Neural cell (in vitro differentiated cells): ENCODE data around the gene C1orf35.

ENCODE experiments used
- EP300 ChIP-seq: fragments of 450-650 bp; conservative IDR thresholded peaks from 2 replicates; pipeline ENCODE4 v1.6.1; 2014; ENCODE audit warnings: antibody characterized with exemption, mild to moderate bottlenecking, moderate library complexity; ENCODE audit not compliant: poor library complexity, severe bottlenecking
- EZH2 ChIP-seq: fragments of 200-600, 300-800 bp; shearing (Covaris generic), sonication (generic); IDR thresholded peaks from 2 replicates; pipeline ENCODE4 v1.6.1; 2014; ENCODE audit warnings: antibody characterized with exemption, low read length, borderline replicate concordance, mild to moderate bottlenecking; ENCODE audit not compliant: insufficient read depth, poor library complexity, severe bottlenecking
- MXI1 ChIP-seq: fragments of 450-650 bp; conservative IDR thresholded peaks from 2 replicates; pipeline ENCODE4 v1.6.1; 2014; ENCODE audit warnings: antibody characterized with exemption, mild to moderate bottlenecking; ENCODE audit not compliant: poor library complexity, severe bottlenecking
- POLR2AphosphoS5 ChIP-seq: IDR thresholded peaks from 2 replicates; pipeline ENCODE4 v1.6.1; 2012
- RAD21 ChIP-seq: fragments of 450-650 bp; conservative IDR thresholded peaks from 2 replicates; pipeline ENCODE4 v1.6.1; 2014; ENCODE audit warnings: antibody characterized with exemption, mild to moderate bottlenecking, moderate library complexity
- SMC3 ChIP-seq: fragments of 450-650 bp; conservative IDR thresholded peaks from 2 replicates; pipeline ENCODE4 v1.6.1; 2014; ENCODE audit warnings: antibody characterized with exemption, mild to moderate bottlenecking, moderate library complexity; ENCODE audit not compliant: poor library complexity
- TAF1 ChIP-seq: IDR thresholded peaks from 2 replicates; pipeline ENCODE4 v1.6.1; 2012; ENCODE audit warnings: low read depth
- TF ChIP-seq, protein P1 (sequence below): fragments of 450-650 bp; IDR thresholded peaks from 2 replicates; pipeline ENCODE4 v1.5.1; 2014; ENCODE audit warnings: antibody characterized with exemption, mild to moderate bottlenecking, moderate library complexity; ENCODE audit not compliant: poor library complexity, severe bottlenecking
- TF ChIP-seq, protein P2 (sequence below): IDR thresholded peaks from 2 replicates; pipeline ENCODE4 v1.6.1; 2012; ENCODE audit warnings: borderline replicate concordance

DNA sequence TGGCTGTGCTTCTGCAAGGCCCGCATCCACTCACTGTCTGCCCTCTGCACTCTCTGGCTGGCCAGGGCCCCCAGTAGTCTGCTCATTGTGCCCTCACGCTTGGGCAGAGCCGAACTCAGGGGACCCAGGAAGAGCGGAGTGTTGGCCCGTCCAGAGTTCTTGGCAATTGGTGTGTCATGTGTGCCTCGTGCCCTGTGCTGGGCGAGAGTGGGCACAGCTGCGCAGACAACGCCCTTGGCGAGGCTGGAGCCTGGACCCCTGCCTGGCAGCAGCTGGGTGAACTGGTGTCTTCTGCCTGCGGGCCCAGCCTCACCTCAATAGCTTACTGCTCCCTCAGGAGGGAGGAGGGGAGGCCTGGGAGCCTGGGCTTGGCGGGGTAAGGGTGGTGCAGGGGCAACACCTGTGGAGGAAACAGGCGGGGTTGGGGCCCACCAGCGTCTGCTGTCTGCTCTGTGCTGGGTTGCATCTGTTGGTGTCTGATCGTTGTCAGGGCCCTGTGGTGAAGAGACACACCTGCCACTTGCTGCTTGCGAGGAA is 39.1 kb upstream of the C1orf35 start:
- TF ChIP-seq, protein P1, sequence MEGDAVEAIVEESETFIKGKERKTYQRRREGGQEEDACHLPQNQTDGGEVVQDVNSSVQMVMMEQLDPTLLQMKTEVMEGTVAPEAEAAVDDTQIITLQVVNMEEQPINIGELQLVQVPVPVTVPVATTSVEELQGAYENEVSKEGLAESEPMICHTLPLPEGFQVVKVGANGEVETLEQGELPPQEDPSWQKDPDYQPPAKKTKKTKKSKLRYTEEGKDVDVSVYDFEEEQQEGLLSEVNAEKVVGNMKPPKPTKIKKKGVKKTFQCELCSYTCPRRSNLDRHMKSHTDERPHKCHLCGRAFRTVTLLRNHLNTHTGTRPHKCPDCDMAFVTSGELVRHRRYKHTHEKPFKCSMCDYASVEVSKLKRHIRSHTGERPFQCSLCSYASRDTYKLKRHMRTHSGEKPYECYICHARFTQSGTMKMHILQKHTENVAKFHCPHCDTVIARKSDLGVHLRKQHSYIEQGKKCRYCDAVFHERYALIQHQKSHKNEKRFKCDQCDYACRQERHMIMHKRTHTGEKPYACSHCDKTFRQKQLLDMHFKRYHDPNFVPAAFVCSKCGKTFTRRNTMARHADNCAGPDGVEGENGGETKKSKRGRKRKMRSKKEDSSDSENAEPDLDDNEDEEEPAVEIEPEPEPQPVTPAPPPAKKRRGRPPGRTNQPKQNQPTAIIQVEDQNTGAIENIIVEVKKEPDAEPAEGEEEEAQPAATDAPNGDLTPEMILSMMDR = no peak
- TF ChIP-seq POLR2AphosphoS5 = no peak
- no peak for TF ChIP-seq EZH2
- TF ChIP-seq SMC3 = no peak
- no peak for TF ChIP-seq EP300
- TF ChIP-seq, protein P2, sequence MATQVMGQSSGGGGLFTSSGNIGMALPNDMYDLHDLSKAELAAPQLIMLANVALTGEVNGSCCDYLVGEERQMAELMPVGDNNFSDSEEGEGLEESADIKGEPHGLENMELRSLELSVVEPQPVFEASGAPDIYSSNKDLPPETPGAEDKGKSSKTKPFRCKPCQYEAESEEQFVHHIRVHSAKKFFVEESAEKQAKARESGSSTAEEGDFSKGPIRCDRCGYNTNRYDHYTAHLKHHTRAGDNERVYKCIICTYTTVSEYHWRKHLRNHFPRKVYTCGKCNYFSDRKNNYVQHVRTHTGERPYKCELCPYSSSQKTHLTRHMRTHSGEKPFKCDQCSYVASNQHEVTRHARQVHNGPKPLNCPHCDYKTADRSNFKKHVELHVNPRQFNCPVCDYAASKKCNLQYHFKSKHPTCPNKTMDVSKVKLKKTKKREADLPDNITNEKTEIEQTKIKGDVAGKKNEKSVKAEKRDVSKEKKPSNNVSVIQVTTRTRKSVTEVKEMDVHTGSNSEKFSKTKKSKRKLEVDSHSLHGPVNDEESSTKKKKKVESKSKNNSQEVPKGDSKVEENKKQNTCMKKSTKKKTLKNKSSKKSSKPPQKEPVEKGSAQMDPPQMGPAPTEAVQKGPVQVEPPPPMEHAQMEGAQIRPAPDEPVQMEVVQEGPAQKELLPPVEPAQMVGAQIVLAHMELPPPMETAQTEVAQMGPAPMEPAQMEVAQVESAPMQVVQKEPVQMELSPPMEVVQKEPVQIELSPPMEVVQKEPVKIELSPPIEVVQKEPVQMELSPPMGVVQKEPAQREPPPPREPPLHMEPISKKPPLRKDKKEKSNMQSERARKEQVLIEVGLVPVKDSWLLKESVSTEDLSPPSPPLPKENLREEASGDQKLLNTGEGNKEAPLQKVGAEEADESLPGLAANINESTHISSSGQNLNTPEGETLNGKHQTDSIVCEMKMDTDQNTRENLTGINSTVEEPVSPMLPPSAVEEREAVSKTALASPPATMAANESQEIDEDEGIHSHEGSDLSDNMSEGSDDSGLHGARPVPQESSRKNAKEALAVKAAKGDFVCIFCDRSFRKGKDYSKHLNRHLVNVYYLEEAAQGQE = no peak
- TF ChIP-seq MXI1 = no peak
- TF ChIP-seq TAF1 = no peak
- TF ChIP-seq RAD21 = no peak
